ENCODE measurements around the gene CSN2.

Gene CSN2

DNA sequence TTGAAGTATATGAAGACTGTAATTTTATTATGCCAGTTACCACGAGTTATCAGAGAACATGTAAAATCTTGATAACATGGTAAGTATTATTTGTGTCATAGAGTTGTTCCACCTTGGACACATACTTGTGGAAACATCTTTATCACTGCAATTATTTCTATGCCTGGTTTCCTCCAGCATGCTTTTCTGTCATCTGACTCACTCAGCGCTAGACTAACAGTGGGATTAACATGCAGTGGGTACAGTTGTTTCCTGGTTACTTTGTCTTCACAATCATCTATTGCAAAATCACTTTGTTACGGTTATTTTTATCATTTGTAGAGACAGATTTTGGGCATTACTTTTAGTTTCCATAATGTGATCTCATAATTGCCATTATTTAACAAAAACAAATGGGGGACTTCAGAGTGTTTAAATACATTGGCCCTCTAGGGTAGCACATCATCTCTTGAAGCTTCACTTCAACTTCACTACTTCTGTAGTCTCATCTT, 30.0 kb upstream of the CSN2 start, which contains the start of gene STATH:
TSS of gene STATH (plus strand) at position 441 of the 491 bp plus-strand sequence. CDS start 2,472 bp downstream, outside the sequence.
- H3K27ac ChIP-seq, result no peak within 1 kb of the TSS
- no peak within 1 kb of the TSS for H3K9ac ChIP-seq
- H3K9me3 ChIP-seq (ENCODE audit: control insufficient read depth, low read length), result no peaks in the 10 kb centered on the region
- no peaks in the 10 kb centered on the region for H3K36me3 ChIP-seq (ENCODE audit: control insufficient read depth, insufficient read depth, low read length)
- TF ChIP-seq, protein P1, sequence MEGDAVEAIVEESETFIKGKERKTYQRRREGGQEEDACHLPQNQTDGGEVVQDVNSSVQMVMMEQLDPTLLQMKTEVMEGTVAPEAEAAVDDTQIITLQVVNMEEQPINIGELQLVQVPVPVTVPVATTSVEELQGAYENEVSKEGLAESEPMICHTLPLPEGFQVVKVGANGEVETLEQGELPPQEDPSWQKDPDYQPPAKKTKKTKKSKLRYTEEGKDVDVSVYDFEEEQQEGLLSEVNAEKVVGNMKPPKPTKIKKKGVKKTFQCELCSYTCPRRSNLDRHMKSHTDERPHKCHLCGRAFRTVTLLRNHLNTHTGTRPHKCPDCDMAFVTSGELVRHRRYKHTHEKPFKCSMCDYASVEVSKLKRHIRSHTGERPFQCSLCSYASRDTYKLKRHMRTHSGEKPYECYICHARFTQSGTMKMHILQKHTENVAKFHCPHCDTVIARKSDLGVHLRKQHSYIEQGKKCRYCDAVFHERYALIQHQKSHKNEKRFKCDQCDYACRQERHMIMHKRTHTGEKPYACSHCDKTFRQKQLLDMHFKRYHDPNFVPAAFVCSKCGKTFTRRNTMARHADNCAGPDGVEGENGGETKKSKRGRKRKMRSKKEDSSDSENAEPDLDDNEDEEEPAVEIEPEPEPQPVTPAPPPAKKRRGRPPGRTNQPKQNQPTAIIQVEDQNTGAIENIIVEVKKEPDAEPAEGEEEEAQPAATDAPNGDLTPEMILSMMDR (IDR thresholded peaks at IDR 0.05), result no peak
- no peaks in the 10 kb centered on the region for H3K79me2 ChIP-seq
- no peaks in the 10 kb centered on the region for H3K27me3 ChIP-seq (ENCODE audit: control insufficient read depth, insufficient read depth, low read length)
- H2AFZ ChIP-seq, result no peak within 1 kb of the TSS
- no peaks in the 10 kb centered on the region for H3K4me1 ChIP-seq
- H3K4me2 ChIP-seq (ENCODE audit: low read length), result no peak within 1 kb of the TSS
- H3K4me3 ChIP-seq (ENCODE audit: low read depth, low read length), result no peak within 1 kb of the TSS

- Histone ChIP-seq H3K4me1 (no peaks in the 10 kb centered on the region), H3K27me3 (ENCODE audit: control insufficient read depth, insufficient read depth, low read length) (no peaks in the 10 kb centered on the region), H3K9me3 (ENCODE audit: control insufficient read depth, low read length) (no peaks in the 10 kb centered on the region), H3K27ac (no peak overlapping the region), H3K36me3 (ENCODE audit: control insufficient read depth, insufficient read depth, low read length) (no peaks in the 10 kb centered on the region), H3K4me3 (ENCODE audit: low read depth, low read length) (no peak overlapping the region), H2AFZ (no peak overlapping the region), H3K79me2 (no peaks in the 10 kb centered on the region), H3K4me2 (ENCODE audit: low read length) (no peak overlapping the region), H3K9ac (no peak overlapping the region)
- TF ChIP-seq, protein P1 (IDR thresholded peaks at IDR 0.05), result no peak
Measured at GRCh38 chr4:69994782-69995181, 29.3 kb upstream of the CSN2 start.

DNA sequence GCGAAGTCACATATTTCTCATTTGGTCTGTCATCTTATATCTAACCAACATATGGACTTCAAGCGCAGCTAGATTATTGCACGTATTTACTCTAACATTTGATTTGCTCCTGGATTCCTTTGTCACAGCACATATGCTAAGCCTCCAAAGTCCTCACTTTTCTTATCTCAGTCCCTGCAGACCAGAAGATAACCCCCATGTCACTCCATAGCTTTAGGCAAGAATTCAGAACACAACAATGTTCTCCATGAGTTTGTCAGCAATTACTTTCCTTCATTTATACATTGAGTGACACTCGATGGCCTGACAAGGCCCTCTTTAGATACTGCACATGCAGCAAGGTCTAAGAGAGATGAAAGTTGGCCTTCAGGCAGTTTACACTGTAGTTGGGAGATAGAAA, 25.5 kb upstream of the CSN2 start:
- Histone ChIP-seq H3K4me1 (no peaks in the 10 kb centered on the region), H3K9me3 (ENCODE audit: control insufficient read depth, low read length) (no peaks in the 10 kb centered on the region)

GRCh38 chr4:69986663-69987062, 21.1 kb upstream of the CSN2 start:
- Histone ChIP-seq H3K27me3 (ENCODE audit: control insufficient read depth, insufficient read depth, low read length) (no peaks in the 10 kb centered on the region), H3K9me3 (ENCODE audit: control insufficient read depth, low read length) (no peaks in the 10 kb centered on the region), H3K36me3 (ENCODE audit: control insufficient read depth, insufficient read depth, low read length) (no peaks in the 10 kb centered on the region), H3K4me2 (ENCODE audit: low read length) (no peak overlapping the region), H3K4me3 (ENCODE audit: low read depth, low read length) (no peak overlapping the region), H3K4me1 (no peaks in the 10 kb centered on the region), H3K27ac (no peak overlapping the region), H3K79me2 (no peaks in the 10 kb centered on the region), H2AFZ (no peak overlapping the region), H3K9ac (no peak overlapping the region)
- TF ChIP-seq, protein P1 (IDR thresholded peaks at IDR 0.05), result no peak

More for the DNA sequence above, 25.5 kb upstream of the CSN2 start:
- H3K36me3 ChIP-seq (ENCODE audit: control insufficient read depth, insufficient read depth, low read length), result no peaks in the 10 kb centered on the region
- H3K4me3 ChIP-seq (ENCODE audit: low read depth, low read length), result no peak overlapping the region
- H3K9ac ChIP-seq, result no peak overlapping the region
- no peak overlapping the region for H3K4me2 ChIP-seq (ENCODE audit: low read length)
- H3K27me3 ChIP-seq (ENCODE audit: control insufficient read depth, insufficient read depth, low read length), result no peaks in the 10 kb centered on the region
- TF ChIP-seq, protein P1 (IDR thresholded peaks at IDR 0.05), result no peak
- H3K79me2 ChIP-seq, result no peaks in the 10 kb centered on the region
- H3K27ac ChIP-seq, result no peak overlapping the region
- H2AFZ ChIP-seq, result no peak overlapping the region

DNA sequence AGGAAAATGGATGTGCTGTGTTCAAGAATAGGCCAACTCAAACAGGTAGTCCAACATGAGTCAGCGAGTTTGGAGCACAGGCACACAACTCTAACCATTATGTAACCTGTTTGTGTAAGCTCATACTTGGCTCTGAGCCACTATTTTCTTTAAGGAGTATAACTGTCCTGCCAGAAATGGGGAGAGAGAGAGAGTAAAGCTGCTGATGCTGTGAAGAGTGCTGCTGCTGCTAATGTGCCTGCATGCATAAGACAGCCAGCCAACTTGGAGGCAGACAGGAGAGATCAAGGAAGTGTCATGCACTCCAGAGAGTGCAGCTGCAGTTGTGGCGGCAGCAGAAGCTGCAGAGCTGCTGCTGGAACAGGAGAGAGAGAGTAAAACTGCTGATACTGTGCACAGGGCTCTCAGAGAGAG, 18.5 kb upstream of the CSN2 start:
- Histone ChIP-seq H3K27ac (no peak overlapping the region), H3K9ac (no peak overlapping the region), H3K79me2 (no peaks in the 10 kb centered on the region), H2AFZ (no peak overlapping the region), H3K4me1 (no peaks in the 10 kb centered on the region), H3K4me3 (ENCODE audit: low read depth, low read length) (no peak overlapping the region), H3K4me2 (ENCODE audit: low read length) (no peak overlapping the region), H3K36me3 (ENCODE audit: control insufficient read depth, insufficient read depth, low read length) (no peaks in the 10 kb centered on the region), H3K27me3 (ENCODE audit: control insufficient read depth, insufficient read depth, low read length) (no peaks in the 10 kb centered on the region), H3K9me3 (ENCODE audit: control insufficient read depth, low read length) (no peaks in the 10 kb centered on the region)
- TF ChIP-seq, protein P1 (IDR thresholded peaks at IDR 0.05), result no peak
